CD14-positive monocyte (primary cell): ENCODE measurements around the gene MIEF1. TPM values are rescaled to one million over a fixed set of nuclear protein-coding genes. Genes with fewer than 3 reads are reported as not detected.
A peak's percentile ranks its signal among the peaks of the same experiment; 100 is the strongest.

Experiments
- DNase-seq, 3 donors: peaks; one replicate each; pipeline ENCODE4 v3.0.0-alpha.2; 2011 to 2022
- H2AFZ ChIP-seq: 2 replicates; pipeline ENCODE4 v1.6.0; 2012; ENCODE audit warnings: mild to moderate bottlenecking, low read depth, low read length, inconsistent platforms; ENCODE audit not compliant: insufficient read depth, poor library complexity, severe bottlenecking
- H3K27ac ChIP-seq, 2 donors: 1 replicate in 1 of 2; 2 replicates in 1 of 2; pipeline ENCODE4 v1.5.1; 2012 to 2013; ENCODE audit warnings: low read length in 2 of 2, control low read depth in 1 of 2, inconsistent platforms in 1 of 2, low read depth in 1 of 2, mild to moderate bottlenecking in 1 of 2
- H3K27me3 ChIP-seq, 2 donors: one replicate each; pipeline versions ENCODE4 v1.6.0 to v1.6.1; 2011 to 2013; ENCODE audit warnings: low read length in 2 of 2; ENCODE audit not compliant: control insufficient read depth in 2 of 2, insufficient read depth in 2 of 2
- H3K36me3 ChIP-seq, 2 donors: replicated peaks in 1 of 2; 1 replicate in 1 of 2; 2 replicates in 1 of 2; pipeline versions ENCODE4 v1.5.1 to v1.6.1; 2012 to 2013; ENCODE audit warnings: low read length in 2 of 2, control low read depth in 1 of 2, inconsistent platforms in 1 of 2, mild to moderate bottlenecking in 1 of 2; ENCODE audit not compliant: insufficient read depth in 2 of 2, control insufficient read depth in 1 of 2
- H3K4me1 ChIP-seq, 2 donors: 1 replicate in 1 of 2; 2 replicates in 1 of 2; pipeline versions ENCODE4 v1.5.1 to v1.6.1; 2012 to 2013; ENCODE audit warnings: low read length in 2 of 2, control low read depth in 1 of 2, inconsistent platforms in 1 of 2, mild to moderate bottlenecking in 1 of 2, moderate library complexity in 1 of 2; ENCODE audit not compliant: insufficient read depth in 2 of 2, control insufficient read depth in 1 of 2
- H3K4me2 ChIP-seq: replicated peaks from 2 replicates; pipeline ENCODE3; 2012; ENCODE audit warnings: low read length, moderate library complexity, mild to moderate bottlenecking; ENCODE audit not compliant: poor library complexity, severe bottlenecking; ENCODE audit errors: extremely low read depth
- H3K4me3 ChIP-seq, 3 experiments: fragments of 200-600 bp in 1 of 3; sonication (generic) in 1 of 3; replicated peaks in 1 of 3; 1 replicate in 2 of 3; 2 replicates in 1 of 3; pipeline ENCODE4 v1.5.1; 2011 to 2013; ENCODE audit warnings: low read length in 3 of 3, mild to moderate bottlenecking in 3 of 3, control low read depth in 2 of 3, low read depth in 2 of 3, inconsistent platforms in 1 of 3, moderate library complexity in 1 of 3
- H3K79me2 ChIP-seq: 2 replicates; pipeline ENCODE4 v1.6.0; 2012; ENCODE audit warnings: mild to moderate bottlenecking, control low read depth, inconsistent platforms, low read length, moderate library complexity; ENCODE audit not compliant: insufficient read depth
- H3K9ac ChIP-seq: 2 replicates; pipeline ENCODE4 v1.6.0; 2017; ENCODE audit warnings: low read length, mild to moderate bottlenecking; ENCODE audit not compliant: insufficient read depth, poor library complexity, severe bottlenecking
- H3K9me3 ChIP-seq, 2 donors: replicated peaks in 1 of 2; 1 replicate in 1 of 2; 2 replicates in 1 of 2; pipeline versions ENCODE4 v1.5.1 to v1.6.1; 2012 to 2013; ENCODE audit warnings: low read length in 2 of 2, control low read depth in 1 of 2; ENCODE audit not compliant: control insufficient read depth in 1 of 2, insufficient read depth in 1 of 2
- H4K20me1 ChIP-seq: 2 replicates; pipeline ENCODE4 v1.6.0; 2012; ENCODE audit warnings: mild to moderate bottlenecking, low read length, control low read depth, moderate library complexity; ENCODE audit not compliant: insufficient read depth
- H3K27ac Mint-ChIP-seq, 7 donors: one replicate each; pipeline ENCODE4 v1.8.0; 2020; ENCODE audit warnings: mild to moderate bottlenecking in 7 of 7, mixed read lengths in 7 of 7, moderate library complexity in 6 of 7, inconsistent platforms in 2 of 7
- H3K27me3 Mint-ChIP-seq, 3 donors: one replicate each; pipeline ENCODE4 v1.8.0; 2021 to 2022; ENCODE audit warnings: low read depth in 3 of 3, mild to moderate bottlenecking in 3 of 3, mixed read lengths in 3 of 3, moderate library complexity in 3 of 3, inconsistent platforms in 1 of 3
- H3K36me3 Mint-ChIP-seq, 2 donors: one replicate each; pipeline ENCODE4 v1.8.0; 2020; ENCODE audit warnings: mixed read lengths in 2 of 2, inconsistent platforms in 1 of 2, mild to moderate bottlenecking in 1 of 2
- H3K4me1 Mint-ChIP-seq: one replicate; pipeline ENCODE4 v1.8.0; 2020; ENCODE audit warnings: mild to moderate bottlenecking, mixed read lengths
- H3K4me3 Mint-ChIP-seq, 2 donors: one replicate each; pipeline ENCODE4 v1.8.0; 2020; ENCODE audit warnings: mild to moderate bottlenecking in 2 of 2, mixed read lengths in 2 of 2, moderate library complexity in 1 of 2
- H3K9me3 Mint-ChIP-seq, 7 donors: one replicate each; pipeline ENCODE4 v1.8.0; 2020 to 2022; ENCODE audit warnings: mixed read lengths in 7 of 7, mild to moderate bottlenecking in 6 of 7, moderate library complexity in 6 of 7, inconsistent platforms in 2 of 7
- CTCF ChIP-seq: fragments of 200-600 bp; IDR thresholded peaks from one replicate; pipeline ENCODE4 v1.8.0; 2022; ENCODE audit warnings: antibody characterized with exemption, mild to moderate bottlenecking
- WGBS: methylation state at CpG from one replicate; pipeline ENCODE4 v1.1.5; 2013; ENCODE audit warnings: missing lambda C conversion rate; ENCODE audit not compliant: insufficient coverage; 5-methylcytosine and 5-hydroxymethylcytosine counted together
- intact Hi-C, 2 donors: fragments of 100-400 bp; cut with micrococcal nuclease; formaldehyde crosslinking; loops; one replicate each; pipeline versions ENCODE4 v1.15.0 to v1.15.1; 2023
- polyA plus RNA-seq, 3 donors: library from polyadenylated mRNA; depleted of rRNA in 1 of 3; unstranded in 2 of 3; stranded (reverse) in 1 of 3; fragments of 300-500 nt in 2 of 3; fragments of >200 nt in 1 of 3; fragmentation: Illumina TruSeq in 2 of 3; gene quantifications; 1 replicate in 2 of 3; 2 replicates in 1 of 3; pipeline ENCODE4 v1.2.3, GENCODE V29; 2012 to 2021

Gene MIEF1
- polyA plus RNA-seq, 3 donors: 9.4 to 14.0 (median 13.3) TPM

DNA sequence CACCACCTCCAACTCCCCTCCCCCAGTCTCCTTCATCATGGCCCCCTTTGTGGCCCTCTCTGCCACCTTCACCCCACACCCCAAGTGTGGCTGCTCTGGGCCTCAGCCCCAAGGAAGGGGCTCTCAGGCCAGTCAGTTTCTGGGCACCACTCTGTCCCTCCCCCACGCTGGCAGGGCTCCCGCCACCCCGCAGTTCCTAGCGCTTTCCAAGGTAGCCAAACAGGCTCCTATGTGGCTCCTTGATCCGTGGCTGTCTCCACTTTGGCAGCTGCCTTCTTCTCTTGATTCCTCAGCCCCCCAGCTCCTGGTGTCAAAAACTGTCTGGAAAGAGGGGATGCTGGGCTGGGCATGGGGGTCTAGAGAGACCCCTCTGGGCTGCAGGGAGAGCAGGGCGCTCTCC is 58.0 kb downstream of the MIEF1 start:
- TF ChIP-seq CTCF: peak; percentile 3
- no peaks in the 10 kb centered on the region for H3K79me2 ChIP-seq
- no peak overlapping the region for H2AFZ ChIP-seq
- Mint-ChIP-seq H3K4me1 (peaks cover 1% of the 10 kb centered on the region), H3K9me3 (peaks cover 0 to 7% (median 3%) of the 10 kb centered on the region in 7 donors), H3K27me3 (peaks cover 47 to 60% (median 49%) of the 10 kb centered on the region in 3 donors), H3K36me3 (peaks cover 0 to 4% of the 10 kb centered on the region in 2 donors), H3K27ac (no peak overlapping the region), H3K4me3 (peak overlapping the region in 1 of 2 donors; percentile 20)
- H3K9me3 ChIP-seq: peaks cover 0 to 13% of the 10 kb centered on the region in 2 donors
- DNase-seq: no peak
- H3K36me3 ChIP-seq: no peaks in the 10 kb centered on the region
- H3K4me1 ChIP-seq: no peaks in the 10 kb centered on the region
- no peak overlapping the region for H3K27ac ChIP-seq
- H4K20me1 ChIP-seq: no peaks in the 10 kb centered on the region
- H3K4me2 ChIP-seq: no peak overlapping the region
- H3K4me3 ChIP-seq: no peak overlapping the region
- H3K27me3 ChIP-seq: peaks cover 25 to 46% of the 10 kb centered on the region in 2 donors
- no peak overlapping the region for H3K9ac ChIP-seq
- intact Hi-C loops: no loop called here
- WGBS: no CpG with 5 or more reads among the region's 6 CpGs

- no peak overlapping the region for H3K4me3 ChIP-seq
- no peaks in the 10 kb centered on the region for H3K79me2 ChIP-seq
- H3K9ac ChIP-seq: no peak overlapping the region
- no peak for DNase-seq
- no peaks in the 10 kb centered on the region for H3K4me1 ChIP-seq
- Mint-ChIP-seq H3K27ac (no peak overlapping the region), H3K4me3 (no peak overlapping the region), H3K9me3 (peaks cover 0 to 10% (median 6%) of the 10 kb centered on the region in 7 donors), H3K27me3 (peaks cover 25 to 39% (median 28%) of the 10 kb centered on the region in 3 donors), H3K4me1 (peaks cover 7% of the 10 kb centered on the region), H3K36me3 (peaks cover 0 to 2% of the 10 kb centered on the region in 2 donors)
- no peak overlapping the region for H2AFZ ChIP-seq
- no peak overlapping the region for H3K4me2 ChIP-seq
- no peak overlapping the region for H3K27ac ChIP-seq
- no peaks in the 10 kb centered on the region for H3K9me3 ChIP-seq
- intact Hi-C loops: no loop called here
- WGBS: 80% methylated on average over 9 of the region's 9 CpGs
- no peak for TF ChIP-seq CTCF
- no peaks in the 10 kb centered on the region for H3K36me3 ChIP-seq
- H3K27me3 ChIP-seq: peaks cover 9 to 23% of the 10 kb centered on the region in 2 donors
- H4K20me1 ChIP-seq: no peaks in the 10 kb centered on the region
Observed at GRCh38 chr22:39562839-39563489, 60.9 kb downstream of the MIEF1 start.
